NCI-H1930 (cell line): ENCODE measurements around the gene MIA2.
"Not testable (repeated sequence)": the region's sequence is repeated elsewhere in the genome, so short reads cannot be mapped to it uniquely, and the experiment has no call there.

Experiments used
- DNase-seq, 2 experiments: peaks; one replicate each; lab custom pipeline; 2025; lab: John Stamatoyannopoulos, UW

MIA2 gene, protein sequence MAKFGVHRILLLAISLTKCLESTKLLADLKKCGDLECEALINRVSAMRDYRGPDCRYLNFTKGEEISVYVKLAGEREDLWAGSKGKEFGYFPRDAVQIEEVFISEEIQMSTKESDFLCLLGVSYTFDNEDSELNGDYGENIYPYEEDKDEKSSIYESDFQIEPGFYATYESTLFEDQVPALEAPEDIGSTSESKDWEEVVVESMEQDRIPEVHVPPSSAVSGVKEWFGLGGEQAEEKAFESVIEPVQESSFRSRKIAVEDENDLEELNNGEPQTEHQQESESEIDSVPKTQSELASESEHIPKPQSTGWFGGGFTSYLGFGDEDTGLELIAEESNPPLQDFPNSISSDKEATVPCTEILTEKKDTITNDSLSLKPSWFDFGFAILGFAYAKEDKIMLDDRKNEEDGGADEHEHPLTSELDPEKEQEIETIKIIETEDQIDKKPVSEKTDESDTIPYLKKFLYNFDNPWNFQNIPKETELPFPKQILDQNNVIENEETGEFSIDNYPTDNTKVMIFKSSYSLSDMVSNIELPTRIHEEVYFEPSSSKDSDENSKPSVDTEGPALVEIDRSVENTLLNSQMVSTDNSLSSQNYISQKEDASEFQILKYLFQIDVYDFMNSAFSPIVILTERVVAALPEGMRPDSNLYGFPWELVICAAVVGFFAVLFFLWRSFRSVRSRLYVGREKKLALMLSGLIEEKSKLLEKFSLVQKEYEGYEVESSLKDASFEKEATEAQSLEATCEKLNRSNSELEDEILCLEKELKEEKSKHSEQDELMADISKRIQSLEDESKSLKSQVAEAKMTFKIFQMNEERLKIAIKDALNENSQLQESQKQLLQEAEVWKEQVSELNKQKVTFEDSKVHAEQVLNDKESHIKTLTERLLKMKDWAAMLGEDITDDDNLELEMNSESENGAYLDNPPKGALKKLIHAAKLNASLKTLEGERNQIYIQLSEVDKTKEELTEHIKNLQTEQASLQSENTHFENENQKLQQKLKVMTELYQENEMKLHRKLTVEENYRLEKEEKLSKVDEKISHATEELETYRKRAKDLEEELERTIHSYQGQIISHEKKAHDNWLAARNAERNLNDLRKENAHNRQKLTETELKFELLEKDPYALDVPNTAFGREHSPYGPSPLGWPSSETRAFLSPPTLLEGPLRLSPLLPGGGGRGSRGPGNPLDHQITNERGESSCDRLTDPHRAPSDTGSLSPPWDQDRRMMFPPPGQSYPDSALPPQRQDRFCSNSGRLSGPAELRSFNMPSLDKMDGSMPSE (N-terminal part only)

DNA sequence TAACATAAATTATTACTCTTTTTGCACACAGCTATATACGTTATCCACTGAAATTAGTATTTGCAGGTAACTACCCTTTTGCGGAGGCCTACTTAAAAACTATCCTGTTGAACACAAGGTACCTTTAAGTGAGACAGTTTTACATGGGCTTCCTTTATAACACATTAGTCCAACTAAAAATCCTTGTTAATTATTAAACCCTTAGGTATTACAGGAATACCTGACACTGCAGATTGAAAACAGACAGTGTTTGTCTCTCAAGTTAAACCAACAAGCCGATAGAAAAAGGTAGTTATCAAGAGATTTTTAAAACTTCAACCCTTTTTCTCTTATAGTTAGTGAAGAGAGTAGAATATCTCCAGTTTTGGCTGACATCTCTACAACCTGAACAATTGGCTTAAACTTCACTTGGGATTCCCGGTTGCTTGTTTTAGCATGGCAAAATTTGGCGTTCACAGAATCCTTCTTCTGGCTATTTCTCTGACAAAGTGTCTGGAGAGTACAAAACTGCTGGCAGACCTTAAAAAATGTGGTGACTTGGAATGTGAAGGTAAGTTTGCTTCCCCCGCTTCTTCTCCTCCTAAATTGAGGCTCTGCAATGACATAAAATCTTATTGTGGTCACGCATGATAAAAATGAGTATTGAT lies at the start of gene MIA2:
TSS of gene MIA2 (plus strand) at position 236 of the 647 bp plus-strand sequence. CDS start at position 436, 200 bp downstream.
- no peak for DNase-seq

DNA sequence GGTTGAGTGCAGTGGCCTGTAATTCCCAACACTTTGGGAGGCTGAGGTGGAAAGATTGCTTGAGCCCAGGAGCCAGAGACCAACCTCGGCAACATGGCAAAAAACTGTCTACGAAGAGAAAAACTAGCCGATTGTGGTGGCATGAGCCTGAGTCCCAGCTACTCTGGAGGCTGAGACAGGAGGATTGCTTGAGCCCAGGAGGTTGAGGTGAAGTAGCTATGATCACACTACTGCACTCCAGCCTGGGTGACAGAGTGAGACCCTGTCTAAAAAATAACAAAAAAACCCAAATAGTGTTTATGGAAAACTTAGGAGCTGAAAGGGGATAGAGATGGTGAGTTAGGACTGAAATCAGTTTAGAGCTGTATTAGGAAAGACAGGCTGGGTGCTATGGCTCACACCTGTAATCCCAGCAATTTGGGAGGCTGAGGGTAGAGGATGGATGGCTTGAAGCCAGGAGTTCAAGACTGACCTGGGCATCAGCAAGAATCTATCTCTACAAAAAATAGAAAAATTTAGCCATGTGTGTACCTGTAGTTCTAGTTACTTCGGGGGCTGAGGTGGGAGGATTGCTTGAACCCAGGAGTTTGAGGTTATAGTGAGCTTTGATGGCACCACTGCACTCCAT lies 49.0 kb upstream of the MIA2 start:
- no peak for DNase-seq

DNA sequence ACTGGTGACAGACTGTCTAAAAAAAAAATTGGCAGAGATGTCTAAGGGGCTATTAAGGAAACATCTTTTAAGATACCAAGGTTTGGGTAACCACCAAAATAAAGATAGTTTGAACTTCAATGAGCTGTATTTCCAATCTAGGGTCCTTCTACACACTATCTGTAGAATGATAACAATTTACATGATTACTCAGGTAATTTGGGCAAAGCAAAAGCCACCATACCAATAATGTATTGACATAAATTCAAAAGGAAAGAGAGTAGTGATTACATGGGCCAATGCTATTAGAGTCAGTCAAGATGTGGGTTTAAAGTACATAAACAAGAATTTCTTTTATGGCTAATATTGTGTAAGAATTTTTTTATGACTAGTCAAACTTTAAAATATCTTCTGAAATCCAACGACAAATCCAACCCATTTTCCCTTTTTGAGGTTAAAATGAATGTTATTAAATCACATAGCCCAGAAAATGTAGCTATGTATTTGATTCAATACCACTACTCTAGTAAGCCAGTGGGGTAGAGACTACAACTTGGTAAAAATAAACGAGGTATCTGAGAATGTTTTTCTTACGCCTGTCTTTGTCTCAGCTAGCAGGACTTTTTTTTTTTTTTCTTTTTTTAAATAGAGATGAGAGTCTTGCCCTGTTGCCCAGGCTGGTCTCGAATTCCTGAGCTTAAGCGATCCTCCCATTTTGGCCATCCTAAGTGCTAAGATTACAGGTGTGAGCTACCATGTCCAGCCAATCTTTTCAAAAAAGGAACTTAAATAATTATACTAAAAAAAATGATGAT lies 48.3 kb upstream of the MIA2 start:
- DNase-seq = no peak

DNA sequence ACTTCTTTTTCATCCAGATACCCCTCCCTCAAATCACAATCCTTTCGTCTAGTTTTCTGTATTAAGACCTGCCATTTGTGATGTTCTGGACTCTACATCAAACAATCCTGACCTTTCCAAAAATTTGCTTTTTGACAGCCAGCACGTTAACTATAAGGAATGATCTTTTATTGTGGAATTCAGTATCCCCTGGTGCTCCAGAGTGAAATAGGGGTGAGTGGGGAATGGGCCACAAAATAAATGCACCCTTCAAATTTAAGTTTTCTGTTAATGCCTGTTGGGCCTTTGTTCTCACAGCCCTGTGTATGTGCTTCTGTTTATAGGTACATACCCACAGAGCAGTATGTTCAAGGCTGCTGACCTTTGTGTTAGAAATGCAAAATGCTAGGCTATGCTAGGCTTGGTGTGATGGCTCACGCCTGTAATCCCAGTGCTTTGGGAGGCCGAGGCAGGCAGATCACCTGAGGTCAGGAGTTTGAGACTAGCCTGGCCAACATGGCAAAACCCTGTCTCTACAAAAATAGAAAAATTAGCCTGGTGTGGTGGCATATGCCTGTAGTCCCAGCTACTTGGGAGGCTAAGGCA lies 46.7 kb upstream of the MIA2 start:
- no peak for DNase-seq

DNA sequence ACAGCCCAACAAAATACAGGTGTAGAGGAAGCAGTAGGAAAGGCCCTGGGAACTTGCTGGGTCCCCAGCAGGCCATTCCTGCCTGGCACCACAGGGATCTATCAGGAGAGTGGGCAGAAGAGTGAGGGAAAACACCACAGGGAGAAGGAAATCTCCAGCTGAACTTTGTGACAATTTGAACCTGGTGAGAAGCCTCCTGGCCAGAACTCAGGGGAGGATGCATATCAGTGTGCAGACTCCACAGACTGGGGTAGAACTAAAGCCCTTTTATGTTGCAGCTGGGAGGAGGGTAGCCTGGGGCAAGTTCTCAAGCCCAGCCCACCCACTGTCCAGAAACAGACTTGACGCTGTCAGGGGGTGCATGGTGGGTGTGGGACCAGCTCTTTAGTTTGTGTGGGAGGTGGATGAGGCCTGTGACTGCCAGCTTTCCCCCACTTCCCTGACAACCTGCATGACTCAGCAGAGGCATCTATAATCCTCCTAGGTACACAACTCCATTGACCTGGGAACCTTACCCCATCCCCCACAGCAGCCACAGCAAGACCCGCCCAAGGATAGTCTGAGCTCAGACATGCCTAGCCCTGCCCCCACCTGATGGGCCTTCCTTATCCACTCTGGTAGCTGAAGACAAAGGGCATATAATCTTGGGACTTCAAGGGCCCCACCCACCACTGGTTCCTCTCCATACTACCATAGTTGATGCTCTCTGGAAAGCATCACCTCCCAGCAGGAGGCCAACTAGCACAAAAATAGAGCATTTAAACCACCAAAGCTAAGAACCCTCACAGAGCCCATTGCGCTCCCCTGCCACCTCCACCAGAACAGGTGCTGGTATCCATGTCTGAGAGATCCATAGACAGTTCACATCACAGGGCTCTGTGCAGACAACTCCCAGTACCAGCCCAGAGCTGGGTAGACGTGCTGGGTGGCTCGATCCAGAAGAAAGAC lies 29.8 kb upstream of the MIA2 start:
- DNase-seq = no peak

DNA sequence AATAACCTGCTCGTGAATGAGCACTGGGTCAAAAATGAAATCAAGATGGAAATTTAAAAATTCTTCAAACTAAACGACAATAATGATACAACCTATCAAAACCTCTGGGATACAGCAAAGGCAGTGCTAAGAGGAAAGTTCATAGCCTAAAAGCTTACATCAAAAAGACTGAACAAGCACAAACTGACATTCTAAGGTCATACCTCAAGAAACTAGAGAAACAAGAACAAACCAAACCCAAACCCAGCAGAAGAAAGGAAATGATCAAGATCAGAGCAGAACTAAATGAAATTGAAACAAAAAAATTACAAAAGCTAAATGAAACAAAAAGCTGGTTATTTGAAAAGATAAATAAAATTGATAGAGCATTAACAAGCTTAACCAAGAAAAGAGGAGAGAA lies 26.3 kb upstream of the MIA2 start:
- not testable (repeated sequence) for DNase-seq

DNA sequence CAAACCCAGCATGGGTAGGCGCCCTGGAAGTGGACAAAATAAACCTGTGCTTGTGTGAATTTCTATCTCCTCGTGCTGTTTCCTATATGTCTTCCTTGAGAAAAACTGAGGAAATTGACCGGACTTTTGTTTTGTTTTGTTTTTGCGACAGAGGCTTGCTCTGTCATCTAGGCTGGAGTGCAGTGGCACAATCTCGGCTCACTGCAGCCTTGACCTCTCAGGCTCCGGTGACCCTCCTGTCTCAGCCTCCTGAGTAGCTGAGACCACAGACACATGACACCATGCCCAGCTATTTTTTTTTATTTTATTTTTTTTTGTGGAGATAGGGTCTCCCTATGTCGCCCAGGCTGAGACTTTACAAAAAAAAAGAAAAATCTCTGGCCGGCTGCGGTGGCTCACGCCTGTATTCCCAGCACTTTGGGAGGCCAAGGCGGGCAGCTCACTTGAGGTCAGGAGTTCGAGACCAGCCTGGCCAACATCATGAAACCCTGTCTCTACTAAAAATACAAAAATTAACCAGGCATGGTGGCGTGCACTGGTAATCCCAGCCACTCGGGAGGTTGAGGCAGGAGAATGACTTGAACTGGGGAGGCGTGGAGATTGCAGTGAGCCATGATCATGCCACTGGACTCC lies 22.5 kb upstream of the MIA2 start:
- DNase-seq = no peak

DNA sequence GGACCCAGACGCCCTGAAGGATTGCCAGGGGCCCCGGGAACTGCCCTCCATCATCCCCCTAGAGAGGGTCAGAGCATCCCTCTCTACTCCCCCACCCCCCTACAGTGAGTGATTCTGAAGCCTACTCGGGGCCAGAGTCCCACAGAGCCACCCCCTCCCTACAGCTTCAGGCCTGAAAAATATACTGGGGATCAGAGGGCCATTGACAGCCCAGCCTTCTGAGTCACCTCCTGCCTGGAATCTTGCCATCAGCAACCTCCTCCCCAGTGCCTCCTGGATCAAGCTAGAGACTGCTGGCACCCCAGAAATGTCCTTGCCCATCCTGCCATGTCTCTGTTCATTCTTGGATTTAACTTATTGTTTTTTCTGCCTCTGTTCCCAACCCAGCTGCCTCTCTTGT lies 21.7 kb upstream of the MIA2 start:
- no peak for DNase-seq

DNA sequence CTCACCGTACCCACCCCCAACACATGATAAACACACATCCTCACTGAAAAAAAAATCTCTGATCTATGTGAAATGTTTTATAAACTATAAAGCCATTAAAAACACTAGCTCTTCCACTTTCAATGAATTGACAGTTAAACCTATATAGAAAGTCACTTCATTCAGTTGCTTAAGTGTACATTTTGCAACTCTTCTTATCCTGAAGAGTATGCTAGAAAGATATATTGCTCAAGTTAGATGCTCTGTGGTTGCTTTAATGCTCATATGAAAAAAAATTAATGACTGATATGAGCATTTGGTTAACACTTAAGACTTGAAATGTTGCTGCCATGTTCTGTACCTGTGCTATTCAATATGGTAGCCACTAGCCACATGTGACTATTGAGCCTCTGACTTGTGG lies 21.0 kb upstream of the MIA2 start:
- DNase-seq = no peak

DNA sequence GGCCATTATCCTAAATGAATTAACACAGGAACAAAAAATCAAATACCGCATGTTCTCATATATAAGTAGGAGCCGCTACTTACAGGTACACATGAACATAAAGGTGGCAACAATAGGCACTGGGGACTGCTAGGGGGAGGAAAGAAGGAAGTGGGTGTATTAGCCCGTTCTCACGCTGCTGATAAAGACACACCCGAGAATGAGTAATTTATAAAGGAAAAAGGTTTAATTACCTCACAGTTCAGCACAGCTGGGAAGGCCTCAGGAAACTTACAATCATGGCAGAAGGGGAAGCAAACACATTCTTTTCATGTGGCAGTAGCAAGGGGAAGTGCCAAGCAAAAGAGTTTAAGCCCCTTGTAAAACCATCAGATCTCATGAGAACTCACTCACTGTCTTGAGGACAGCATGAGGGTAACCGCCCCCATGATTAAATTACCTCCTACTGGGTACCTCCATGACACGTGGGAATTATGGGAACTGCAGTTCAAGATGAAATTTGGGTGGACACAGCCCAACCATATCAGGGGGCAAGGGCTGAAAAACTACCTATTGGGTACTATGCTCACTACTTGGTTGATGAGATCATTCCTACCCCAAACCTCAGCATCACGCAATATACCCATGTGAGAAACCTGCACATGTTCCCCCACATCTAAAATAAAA lies 16.4 kb upstream of the MIA2 start:
- no peak for DNase-seq

DNA sequence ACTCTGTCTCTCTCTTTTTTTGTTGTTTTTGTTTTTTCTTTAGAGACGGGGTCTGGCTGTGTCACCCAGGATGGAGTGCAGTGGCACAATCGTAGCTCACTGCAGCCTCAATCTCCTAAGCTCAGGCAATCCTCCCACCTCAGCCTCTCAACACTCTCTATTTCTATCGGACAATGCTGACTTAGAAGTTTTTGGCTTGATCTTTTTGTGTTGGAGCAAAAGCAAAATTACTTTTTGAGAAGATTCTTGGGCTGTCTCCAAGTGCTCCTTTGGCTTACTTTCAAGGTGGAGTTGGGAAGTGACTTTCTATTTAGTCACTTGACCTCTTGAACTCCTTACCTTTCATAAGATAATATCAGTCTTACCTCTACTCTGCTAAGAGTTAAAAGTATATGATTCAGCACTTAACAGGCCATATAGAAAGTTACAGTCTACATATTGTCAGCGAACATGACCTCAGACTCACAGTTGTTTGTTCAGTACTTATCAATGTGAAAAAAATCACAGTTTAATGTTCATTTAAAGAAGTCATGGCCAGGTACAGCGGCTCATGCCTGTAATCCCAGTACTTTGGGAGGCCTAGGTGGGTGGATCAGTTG lies 15.4 kb upstream of the MIA2 start:
- no peak for DNase-seq

DNA sequence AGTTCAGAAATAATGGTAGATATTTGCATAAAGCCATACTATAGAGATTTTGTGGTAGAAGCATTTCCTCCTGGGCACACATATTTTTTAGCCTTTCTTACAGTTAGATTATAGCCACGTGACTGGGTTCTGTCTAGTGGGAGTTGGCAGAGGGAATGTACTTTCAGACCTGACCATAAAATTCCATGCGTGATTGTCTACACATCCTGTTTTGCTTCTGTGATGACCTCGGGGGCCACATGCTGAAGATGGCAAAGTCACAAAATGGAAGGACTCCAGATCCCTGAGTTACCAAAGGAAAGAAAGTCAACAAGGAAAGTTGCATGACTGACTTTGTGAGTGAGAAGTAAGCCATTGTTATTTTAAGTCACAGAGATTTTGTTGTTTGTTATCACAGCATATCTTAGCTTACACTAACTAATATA lies 14.6 kb upstream of the MIA2 start:
- no peak for DNase-seq

DNA sequence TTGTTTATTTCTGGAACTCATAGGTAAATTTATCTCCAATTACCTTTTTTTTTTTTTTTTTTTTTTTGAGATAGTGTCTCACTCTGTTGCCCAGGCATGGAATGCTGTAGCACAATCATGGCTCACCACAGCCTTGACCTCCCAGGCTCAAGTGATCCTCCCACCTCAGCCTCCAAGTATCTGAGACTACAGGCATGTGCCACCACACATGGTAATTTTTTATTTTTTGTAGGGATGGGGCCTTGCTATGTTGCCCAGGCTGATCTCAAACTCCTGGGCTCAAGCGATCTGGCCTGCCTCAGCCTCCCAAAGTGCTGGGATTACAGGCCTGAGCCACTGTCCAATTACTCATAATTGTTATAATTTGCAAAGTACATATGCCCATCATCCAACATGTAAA lies 13.2 kb upstream of the MIA2 start:
- DNase-seq = not testable (repeated sequence)

DNA sequence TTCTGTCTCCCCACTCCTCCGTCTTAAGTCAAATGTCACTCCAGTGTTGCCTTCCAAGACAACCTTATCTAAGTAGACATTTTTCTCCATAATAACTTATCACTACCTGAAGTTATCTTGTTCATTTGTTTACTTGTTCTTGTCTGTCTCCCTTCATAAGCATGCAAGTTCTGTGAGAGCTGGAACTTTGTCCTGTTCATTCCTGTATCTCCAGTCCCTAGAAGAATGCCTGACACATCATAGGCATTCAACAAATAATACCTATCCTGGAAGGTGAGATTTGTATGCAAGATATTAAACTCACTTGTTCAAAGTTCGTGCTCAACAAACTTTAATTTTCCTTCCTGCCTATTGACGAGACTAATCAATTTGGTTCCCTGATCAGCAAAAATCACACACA lies 5.7 kb upstream of the MIA2 start:
- no peak for DNase-seq

DNA sequence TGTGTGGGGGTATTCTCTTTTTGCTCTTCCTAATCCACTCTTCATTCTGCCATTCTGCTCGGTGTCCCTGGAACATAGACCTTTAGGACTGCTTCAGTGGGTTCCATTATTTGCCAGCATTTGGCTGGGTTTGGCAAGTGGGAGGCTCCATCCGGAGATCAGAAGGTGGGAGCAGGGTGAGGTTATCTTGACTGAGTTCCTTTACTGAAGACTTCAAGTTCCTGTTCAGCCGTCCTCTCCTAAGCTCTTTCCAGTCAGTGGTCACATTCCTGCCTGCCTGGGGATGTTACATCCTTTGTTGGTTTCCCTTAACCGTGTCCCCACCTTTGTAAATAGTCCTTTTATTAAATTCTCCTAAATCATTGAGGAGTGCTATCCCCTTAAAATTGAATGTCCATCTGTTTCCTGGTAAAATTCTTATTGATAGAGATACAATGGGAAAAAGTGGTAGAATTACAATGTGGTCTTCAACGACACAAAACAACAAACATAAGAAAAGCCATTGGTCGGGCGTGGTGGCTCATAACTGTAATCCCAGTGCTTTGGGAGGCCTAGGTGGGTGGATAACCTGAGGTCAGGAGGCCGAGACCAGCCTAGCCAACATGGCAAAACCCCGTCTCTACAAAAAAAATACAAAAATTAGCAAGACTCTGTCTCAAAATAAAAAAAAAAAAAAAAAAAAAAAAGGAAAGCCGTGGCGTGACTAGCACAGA lies 5.0 kb upstream of the MIA2 start:
- no peak for DNase-seq

DNA sequence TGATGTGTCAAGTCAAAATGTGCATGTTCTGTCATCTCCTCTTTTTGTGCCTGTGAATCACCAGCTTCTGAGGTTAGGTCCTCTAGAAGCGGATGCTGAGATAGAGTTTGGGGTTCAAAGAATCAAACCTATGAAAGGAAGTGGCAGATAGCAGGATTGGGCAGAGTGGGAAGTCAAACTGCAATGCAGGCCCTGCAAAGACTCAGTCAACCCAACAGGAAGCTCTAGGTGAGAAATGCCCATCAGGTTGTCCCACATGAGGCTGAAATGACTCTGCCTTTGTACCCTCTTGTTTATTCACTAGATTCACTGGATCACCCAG lies 4.5 kb upstream of the MIA2 start:
- no peak for DNase-seq

DNA sequence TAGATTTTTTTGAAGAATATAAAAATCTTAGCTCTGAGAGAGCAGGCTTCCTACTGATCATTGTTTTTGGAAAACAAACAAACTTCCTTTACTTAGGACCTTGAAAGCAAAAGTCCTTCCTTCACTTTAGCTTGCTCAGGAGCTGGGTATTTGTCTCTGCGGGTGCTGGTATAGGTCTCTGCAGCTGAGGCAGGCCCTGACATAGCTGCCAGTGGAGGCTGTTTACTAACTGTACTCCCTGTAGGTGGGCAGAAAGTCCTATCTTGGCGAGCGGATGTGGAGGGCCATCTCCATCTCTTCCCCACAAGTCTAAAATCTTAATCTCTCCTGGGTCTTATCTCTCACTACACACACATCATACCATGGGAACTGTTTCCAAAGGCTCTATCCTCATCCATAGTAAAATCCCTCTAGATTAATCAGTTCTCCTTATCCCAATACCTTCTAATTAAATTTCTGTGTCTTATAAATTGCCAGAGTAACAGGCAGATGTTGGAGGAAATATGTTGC lies 4.1 kb upstream of the MIA2 start:
- no peak for DNase-seq
